SK-N-MC (cell line): Measurements from ENCODE around the gene ZNF701.
"Not testable (repeated sequence)": the region's sequence is repeated elsewhere in the genome, so short reads cannot be mapped to it uniquely, and the experiment has no call there.

Experiments
- DNase-seq: peaks from one replicate; pipeline ENCODE4 v3.0.0-alpha.2; 2011; ENCODE audit warnings: low read depth, low spot score
- H3K27ac ChIP-seq: fragments of 200-600 bp; sonication (generic); 2 replicates; pipeline ENCODE4 v1.5.1; 2016; ENCODE audit warnings: mixed run types
- H3K36me3 ChIP-seq: fragments of 200-600 bp; sonication (generic); 2 replicates; pipeline ENCODE4 v1.6.1; 2017; ENCODE audit warnings: antibody characterized with exemption, low read length, mixed read lengths; ENCODE audit not compliant: insufficient read depth
- H3K4me3 ChIP-seq: fragments of 200-600 bp; sonication (generic); 2 replicates; pipeline ENCODE4 v1.5.1; 2016
- H3K9ac ChIP-seq: fragments of 200-600 bp; sonication (generic); 2 replicates; pipeline ENCODE4 v1.8.0; 2017; ENCODE audit warnings: mixed run types, mixed read lengths; ENCODE audit not compliant: insufficient read length
- H3K9me3 ChIP-seq: fragments of 200-600 bp; sonication (generic); 2 replicates; pipeline ENCODE4 v1.6.1; 2017; ENCODE audit warnings: low read depth, mild to moderate bottlenecking, antibody characterized with exemption, low read length, moderate library complexity, mixed read lengths
- EZH2 ChIP-seq: fragments of 200-600 bp; sonication (generic); IDR thresholded peaks from one replicate; pipeline ENCODE4 v1.6.1; 2017; ENCODE audit warnings: antibody characterized with exemption
- FOXP2 ChIP-seq: optimal IDR thresholded peaks from 2 replicates; pipeline ENCODE3; 2011; ENCODE audit warnings: mild to moderate bottlenecking, moderate library complexity; ENCODE audit not compliant: insufficient read depth; ENCODE audit errors: extremely low read length, control extremely low read depth
- POLR2AphosphoS5 ChIP-seq: IDR thresholded peaks from 2 replicates; pipeline ENCODE4 v1.6.1; 2012; ENCODE audit warnings: mild to moderate bottlenecking, low read depth, low read length, borderline replicate concordance

The ZNF701 gene

GRCh38 chr19:52535771-52536447, 34.2 kb upstream of the ZNF701 start:
- Histone ChIP-seq H3K4me3 (no peak overlapping the region), H3K27ac (no peak overlapping the region), H3K9ac (no peak overlapping the region), H3K9me3 (no peaks in the 10 kb centered on the region), H3K36me3 (no peaks in the 10 kb centered on the region)
- TF ChIP-seq POLR2AphosphoS5: no peak
- TF ChIP-seq EZH2: no peak
- TF ChIP-seq FOXP2: no peak
- no peak for DNase-seq

- no peak overlapping the region for H3K27ac ChIP-seq
- no peak for TF ChIP-seq POLR2AphosphoS5
- TF ChIP-seq FOXP2: no peak
- no peak for TF ChIP-seq EZH2
- no peak for DNase-seq
- no peak overlapping the region for H3K9ac ChIP-seq
- H3K4me3 ChIP-seq: no peak overlapping the region
- no peaks in the 10 kb centered on the region for H3K9me3 ChIP-seq
- no peaks in the 10 kb centered on the region for H3K36me3 ChIP-seq
Measured at GRCh38 chr19:52536448-52536800, 33.7 kb upstream of the ZNF701 start.

- not testable (repeated sequence) for H3K4me3 ChIP-seq, H3K9ac ChIP-seq, DNase-seq, H3K9me3 ChIP-seq, H3K27ac ChIP-seq, H3K36me3 ChIP-seq
Measured at GRCh38 chr19:52538815-52539214, 31.3 kb upstream of the ZNF701 start.

- H3K36me3 ChIP-seq, H3K9me3 ChIP-seq, DNase-seq: not testable (repeated sequence)
Measured at GRCh38 chr19:52541176-52541575, 28.9 kb upstream of the ZNF701 start.

GRCh38 chr19:52541608-52542007, 28.5 kb upstream of the ZNF701 start:
- Histone ChIP-seq H3K36me3 (peaks cover 3% of the 10 kb centered on the region; the same call in 1 of the 2 replicates), H3K9me3 (no peaks in the 10 kb centered on the region), H3K4me3 (no peak overlapping the region), H3K27ac (no peak overlapping the region), H3K9ac (no peak overlapping the region)
- DNase-seq: no peak
- TF ChIP-seq FOXP2: no peak
- no peak for TF ChIP-seq POLR2AphosphoS5
- no peak for TF ChIP-seq EZH2

More at GRCh38 chr19:52541176-52541575, 28.9 kb upstream of the ZNF701 start:
- H3K27ac ChIP-seq, H3K9ac ChIP-seq, H3K4me3 ChIP-seq: not testable (repeated sequence)

- not testable (repeated sequence) for DNase-seq, H3K9ac ChIP-seq, H3K4me3 ChIP-seq, H3K27ac ChIP-seq, H3K36me3 ChIP-seq, H3K9me3 ChIP-seq
Measured at GRCh38 chr19:52542541-52542940, 27.5 kb upstream of the ZNF701 start.

- H3K27ac ChIP-seq: no peak overlapping the region
- H3K36me3 ChIP-seq: peaks cover 3% of the 10 kb centered on the region; the same call in 1 of the 2 replicates
- no peaks in the 10 kb centered on the region for H3K9me3 ChIP-seq
- H3K4me3 ChIP-seq: no peak overlapping the region
- no peak for TF ChIP-seq EZH2
- TF ChIP-seq POLR2AphosphoS5: no peak
- TF ChIP-seq FOXP2: no peak
- no peak overlapping the region for H3K9ac ChIP-seq
- no peak for DNase-seq
Measured at GRCh38 chr19:52542984-52543664, 27.0 kb upstream of the ZNF701 start.

- H3K4me3 ChIP-seq: no peak overlapping the region
- TF ChIP-seq POLR2AphosphoS5: no peak
- TF ChIP-seq FOXP2: no peak
- no peak for TF ChIP-seq EZH2
- no peak overlapping the region for H3K27ac ChIP-seq
- H3K9ac ChIP-seq: no peak overlapping the region
- peaks cover 25% of the 10 kb centered on the region for H3K36me3 ChIP-seq
- peaks cover 4% of the 10 kb centered on the region; the same call in 1 of the 2 replicates for H3K9me3 ChIP-seq
- no peak for DNase-seq
Measured at GRCh38 chr19:52554216-52554971, 15.7 kb upstream of the ZNF701 start.
